Heart left ventricle (tissue), 16 donors: Measurements from ENCODE around the gene ETV6. TPM values are rescaled to one million over a fixed set of nuclear protein-coding genes. Genes with fewer than 3 reads are reported as not detected.
A peak's percentile ranks its signal among the peaks of the same experiment; 100 is the strongest.

ENCODE experiments used
- ATAC-seq, 4 donors: fragments of 200-7000 bp; cut with Tn5 transposase; one replicate each; pipeline ENCODE4 v1.9.1; 2020 to 2022; ENCODE audit warnings: moderate library complexity in 4 of 4, mild to moderate bottlenecking in 3 of 4, moderate number of reproducible peaks in 1 of 4
- DNase-seq, 5 donors: peaks; one replicate each; pipeline ENCODE4 v3.0.0-alpha.2; 2020
- H3K27ac ChIP-seq, 12 donors: fragments of 200-600 bp; sonication (generic) in 4 of 12; one replicate each; pipeline versions ENCODE4 v1.5.0 to v1.8.0; 2016 to 2022; ENCODE audit warnings: mild to moderate bottlenecking in 2 of 12
- H3K27me3 ChIP-seq, 9 donors: fragments of 200-600 bp; sonication (generic) in 2 of 9; one replicate each; pipeline versions ENCODE4 v1.5.1 to v1.8.0; 2016 to 2022; ENCODE audit warnings: mild to moderate bottlenecking in 3 of 9
- H3K36me3 ChIP-seq, 9 donors: fragments of 200-600 bp; sonication (generic) in 2 of 9; one replicate each; pipeline versions ENCODE4 v1.5.0 to v1.8.0; 2018 to 2022; ENCODE audit warnings: mild to moderate bottlenecking in 2 of 9
- H3K4me1 ChIP-seq, 12 donors: fragments of 200-600 bp; sonication (generic) in 4 of 12; one replicate each; pipeline versions ENCODE4 v1.5.0 to v1.8.0; 2016 to 2022; ENCODE audit warnings: mild to moderate bottlenecking in 3 of 12
- H3K4me3 ChIP-seq, 12 donors: fragments of 200-600 bp; sonication (generic) in 4 of 12; one replicate each; pipeline versions ENCODE4 v1.5.0 to v1.8.0; 2017 to 2022; ENCODE audit warnings: mild to moderate bottlenecking in 9 of 12, moderate library complexity in 4 of 12
- H3K9me3 ChIP-seq, 12 donors: fragments of 200-600 bp; sonication (generic) in 4 of 12; one replicate each; pipeline versions ENCODE4 v1.5.0 to v1.8.0; 2016 to 2022; ENCODE audit warnings: mild to moderate bottlenecking in 1 of 12
- CTCF ChIP-seq, 12 donors: fragments of 200-600 bp; sonication (generic) in 4 of 12; IDR thresholded peaks; one replicate each; pipeline versions ENCODE4 v1.5.0 to v1.8.0; 2018 to 2022; ENCODE audit warnings: antibody characterized with exemption in 12 of 12, mild to moderate bottlenecking in 5 of 12
- POLR2A ChIP-seq, 2 donors: fragments of 450-650 bp; IDR thresholded peaks; one replicate each; pipeline ENCODE4 v1.6.1; 2017; ENCODE audit warnings: antibody characterized with exemption in 2 of 2, mild to moderate bottlenecking in 2 of 2, moderate library complexity in 2 of 2
- WGBS, 4 donors: extraction: QIAGEN DNeasy Blood & Tissue Kit in 2 of 4; methylation state at CpG; one replicate each; pipeline versions ENCODE4 v1.1.5 to v1.1.7; 2013 to 2018; 5-methylcytosine and 5-hydroxymethylcytosine counted together
- intact Hi-C, 10 donors: fragments of 100-400 bp; cut with DNase I; formaldehyde crosslinking; loops; one replicate each; pipeline versions ENCODE4 v1.11.1 to v1.14.2; 2022
- polyA plus RNA-seq, 2 donors: library from polyadenylated mRNA; stranded (reverse); fragments of 200-250 nt; gene quantifications; one replicate each; pipeline ENCODE4 v1.2.3, GENCODE V29; 2013
- total RNA-seq, 9 donors: library from RNA; depleted of rRNA in 2 of 9; stranded (reverse); fragments of >200 nt in 2 of 9; fragmentation: NEBNext Ultra II Directional in 3 of 9; extraction: Animal tissue kit (Norgen Biotek cat#: 25700) in 3 of 9; gene quantifications; one replicate each; pipeline versions ENCODE4 v1.1.0 to v1.2.4, GENCODE V29; 2016 to 2023
- donor health status: ischemic (EF 13 %, LVEDD 7.1; RV severe dilation, severe dysfunction).
- donor health status: healthy with polysubstance abuse.
- donor health status: DM: no; HTN: yes; CAD: no.
- donor health status: DM: no; HTN: no; CAD: no.
- donor health status: ischemic (EF 25% LVEDD 6.9; RV normal size, moderate dysfunction).
- donor health status: ischemic (EF 25% LVEDD 5.7; RV mildly dilated, moderate dysfunction).
- donor health status: healthy.
- donor health status: DM: yes; HTN: yes; CAD: no.
- donor health status: ischemic (EF 35%, LVEDD 5.7; RV mildly dilated, moderate dysfunction).
- donor health status: nonischemic (EF 11% LVEDD 7.7; RV severe dilation, severe dysfunction).
- donor health status: DM: yes; HTN: yes; CAD: no.
- donor health status: PGD.
- donor health status: ischemic (EF 29% LVEDD 5.4; RV normal size, mild dysfunction).
- donor health status: nonischemic (EF 23%, LVEDD 6.1; RV moderate dilation, normal function).

ETV6 gene
- total and polyA plus RNA-seq, 11 donors: 3.9 to 37.3 (median 12.4) TPM

GRCh38 chr12:11891754-11892386 lies 242.4 kb downstream of the ETV6 start:
- WGBS, 4 donors: 50 to 59% (median 55%) methylated on average over 9 of the region's 9 CpGs
- intact Hi-C loops: loop anchor here in 5 of 10 donors (2.0 to 10.0 kb wide), 6 partner anchors 123 to 310 kb away; partner anchors contain the start of gene ETV6 (in 3 of the 5)
- peak; percentile 66 to 89 (median 83) for ATAC-seq
- DNase-seq: peak; percentile 34 to 72 (median 60)
- TF ChIP-seq CTCF (IDR thresholded peaks at IDR 0.05) (peak in 11 of 12 donors; percentile 13 to 54 (median 35)), POLR2A (IDR thresholded peaks at IDR 0.05) (no peak)
- Histone ChIP-seq H3K9me3 (no peaks in the 10 kb centered on the region), H3K4me3 (no peak overlapping the region), H3K36me3 (peaks cover 0 to 52% (median 24%) of the 10 kb centered on the region in 9 donors), H3K27ac (peak overlapping the region in 6 of 12 donors; percentile 2 to 57 (median 40)), H3K4me1 (peaks cover 0 to 23% (median 10%) of the 10 kb centered on the region in 12 donors), H3K27me3 (no peaks in the 10 kb centered on the region)

GRCh38 chr12:11893998-11894397 lies 244.5 kb downstream of the ETV6 start:
- ATAC-seq (no peak), DNase-seq (no peak)
- Histone ChIP-seq H3K9me3 (no peaks in the 10 kb centered on the region), H3K4me3 (no peak overlapping the region), H3K36me3 (peaks cover 0 to 31% (median 9%) of the 10 kb centered on the region in 9 donors), H3K27me3 (no peaks in the 10 kb centered on the region), H3K4me1 (peaks cover 0 to 23% (median 10%) of the 10 kb centered on the region in 12 donors), H3K27ac (no peak overlapping the region)
- intact Hi-C loops: loop anchor here in 5 of 10 donors (2.0 to 10.0 kb wide), 6 partner anchors 121 to 312 kb away; partner anchors contain the start of gene ETV6 (in 3 of the 5)
- WGBS, 4 donors: 92 to 100% (median 95%) methylated on average over 4 of the region's 4 CpGs
- TF ChIP-seq POLR2A (IDR thresholded peaks at IDR 0.05): no peak

GRCh38 chr12:11894890-11895289 lies 245.4 kb downstream of the ETV6 start:
- Histone ChIP-seq H3K27ac (no peak overlapping the region), H3K36me3 (peaks cover 0 to 31% (median 9%) of the 10 kb centered on the region in 9 donors), H3K27me3 (no peaks in the 10 kb centered on the region), H3K4me3 (no peak overlapping the region), H3K9me3 (no peaks in the 10 kb centered on the region), H3K4me1 (peaks cover 0 to 23% (median 10%) of the 10 kb centered on the region in 12 donors)
- no peak for TF ChIP-seq CTCF (IDR thresholded peaks at IDR 0.05)
- no peak for TF ChIP-seq POLR2A (IDR thresholded peaks at IDR 0.05)
- intact Hi-C loops: loop anchor here in 5 of 10 donors (5.0 to 10.0 kb wide), 5 partner anchors 120 to 313 kb away; partner anchors contain the start of gene ETV6 (in 2 of the 5)
- no peak for DNase-seq
- WGBS, 4 donors: 83 to 91% (median 87%) methylated on average over 4 of the region's 4 CpGs
- ATAC-seq: no peak

GRCh38 chr12:11895421-11896078 lies 246.1 kb downstream of the ETV6 start:
- Histone ChIP-seq H3K9me3 (no peaks in the 10 kb centered on the region), H3K36me3 (peaks cover 0 to 31% (median 6%) of the 10 kb centered on the region in 9 donors), H3K27ac (peak overlapping the region in 1 of 12 donors; percentile 47), H3K27me3 (no peaks in the 10 kb centered on the region), H3K4me1 (peaks cover 0 to 23% (median 10%) of the 10 kb centered on the region in 12 donors), H3K4me3 (no peak overlapping the region)
- 91 to 96% (median 95%) methylated on average over 7 of the region's 7 CpGs for WGBS, 4 donors
- no peak for DNase-seq
- intact Hi-C loops: loop anchor here in 3 of 10 donors (10.0 kb wide), 3 partner anchors 119 to 251 kb away; partner anchors contain the start of gene ETV6 (in 2 of the 3)
- peak in 2 of 4 donors; percentile 12 to 13 for ATAC-seq
- no peak for TF ChIP-seq CTCF (IDR thresholded peaks at IDR 0.05)
- TF ChIP-seq POLR2A (IDR thresholded peaks at IDR 0.05): no peak
